Heart right ventricle (tissue), 16 donors: ENCODE data around the gene BCAR3. TPM values are rescaled to one million over a fixed set of nuclear protein-coding genes. Genes with fewer than 3 reads are reported as not detected.
A peak's percentile ranks its signal among the peaks of the same experiment; 100 is the strongest.

Source experiments
- ATAC-seq, 8 donors: fragments of 200-7000 bp; cut with Tn5 transposase; one replicate each; pipeline ENCODE4 v1.9.1; 2020; ENCODE audit warnings: mild to moderate bottlenecking in 8 of 8, moderate library complexity in 8 of 8, moderate number of reproducible peaks in 1 of 8
- DNase-seq, 2 donors: peaks; one replicate each; pipeline ENCODE4 v3.0.0-alpha.2; 2020
- H3K27ac ChIP-seq, 10 donors: fragments of 200-600 bp; sonication (generic) in 2 of 10; one replicate each; pipeline versions ENCODE4 v1.5.0 to v1.8.0; 2020 to 2022; ENCODE audit warnings: mild to moderate bottlenecking in 3 of 10
- H3K27me3 ChIP-seq, 7 donors: fragments of 200-600 bp; one replicate each; pipeline ENCODE4 v1.8.0; 2021 to 2022; ENCODE audit warnings: mild to moderate bottlenecking in 2 of 7
- H3K36me3 ChIP-seq, 9 donors: fragments of 200-600 bp; sonication (generic) in 1 of 9; one replicate each; pipeline versions ENCODE4 v1.5.0 to v1.8.0; 2020 to 2022; ENCODE audit warnings: mild to moderate bottlenecking in 2 of 9
- H3K4me1 ChIP-seq, 9 donors: fragments of 200-600 bp; sonication (generic) in 1 of 9; one replicate each; pipeline versions ENCODE4 v1.5.0 to v1.8.0; 2020 to 2022; ENCODE audit warnings: mild to moderate bottlenecking in 4 of 9
- H3K4me3 ChIP-seq, 10 donors: fragments of 200-600 bp; sonication (generic) in 2 of 10; one replicate each; pipeline versions ENCODE4 v1.5.0 to v1.8.0; 2020 to 2022; ENCODE audit warnings: mild to moderate bottlenecking in 7 of 10, moderate library complexity in 2 of 10
- H3K9me3 ChIP-seq, 11 donors: fragments of 200-600 bp in 10 of 11; sonication (generic) in 2 of 11; one replicate each; pipeline versions ENCODE4 v1.5.0 to v1.8.0; 2013 to 2022; ENCODE audit warnings: mild to moderate bottlenecking in 2 of 11, control low read depth in 1 of 11, moderate library complexity in 1 of 11
- CTCF ChIP-seq, 9 donors: fragments of 200-600 bp; sonication (generic) in 2 of 9; IDR thresholded peaks; one replicate each; pipeline versions ENCODE4 v1.5.0 to v1.8.0; 2021 to 2022; ENCODE audit warnings: antibody characterized with exemption in 9 of 9, mild to moderate bottlenecking in 5 of 9, moderate library complexity in 1 of 9
- WGBS, 2 donors: extraction: QIAGEN DNeasy Blood & Tissue Kit; methylation state at CpG; one replicate each; pipeline ENCODE4 v1.1.7; 2013; ENCODE audit warnings: inconsistent platforms in 1 of 2; 5-methylcytosine and 5-hydroxymethylcytosine counted together
- intact Hi-C, 10 donors: fragments of 100-400 bp; cut with DNase I; formaldehyde crosslinking; loops; one replicate each; pipeline versions ENCODE4 v1.11.1 to v1.14.2; 2022
- polyA plus RNA-seq, 2 donors: library from polyadenylated mRNA; stranded (reverse); fragments of 200-250 nt; gene quantifications; one replicate each; pipeline ENCODE4 v1.2.3, GENCODE V29; 2013
- total RNA-seq, 10 donors: library from RNA; stranded (reverse); fragmentation: NEBNext Ultra II Directional in 3 of 10; extraction: Animal tissue kit (Norgen Biotek cat#: 25700) in 3 of 10; gene quantifications; one replicate each; pipeline versions ENCODE4 v1.2.1 to v1.2.4, GENCODE V29; 2021 to 2023
- donor health status: Arrhythmogenic right ventricular cardiomyopathy.
- donor health status: ischemic (EF 13 %, LVEDD 7.1; RV severe dilation, severe dysfunction).
- donor health status: healthy with polysubstance abuse.
- donor health status: DM: no; HTN: yes; CAD: no.
- donor health status: DM: no; HTN: no; CAD: no.
- donor health status: ischemic (EF 25% LVEDD 6.9; RV normal size, moderate dysfunction).
- donor health status: ischemic (EF 25% LVEDD 5.7; RV mildly dilated, moderate dysfunction).
- donor health status: healthy.
- donor health status: DM: yes; HTN: yes; CAD: no.
- donor health status: Ischemic cardiomyopathy.
- donor health status: ischemic (EF 35%, LVEDD 5.7; RV mildly dilated, moderate dysfunction).
- donor health status: nonischemic (EF 11% LVEDD 7.7; RV severe dilation, severe dysfunction).
- donor health status: DM: yes; HTN: yes; CAD: no.
- donor health status: PGD.
- donor health status: ischemic (EF 29% LVEDD 5.4; RV normal size, mild dysfunction).
- donor health status: nonischemic (EF 23%, LVEDD 6.1; RV moderate dilation, normal function).

The BCAR3 gene
- total and polyA plus RNA-seq, 12 donors: 6.6 to 36.0 (median 15.9) TPM

- Histone ChIP-seq H3K4me3 (peak overlapping the region; percentile 73 to 95 (median 86)), H3K27ac (peak overlapping the region; percentile 78 to 96 (median 90)), H3K9me3 (no peaks in the 10 kb centered on the region), H3K27me3 (peaks cover 0 to 32% (median 0%) of the 10 kb centered on the region in 7 donors), H3K4me1 (peaks cover 13 to 62% (median 48%) of the 10 kb centered on the region in 9 donors), H3K36me3 (no peaks in the 10 kb centered on the region)
- ATAC-seq: peak; percentile 87 to 94 (median 91)
- 6 to 8% methylated on average over 29 of the region's 29 CpGs for WGBS, 2 donors
- DNase-seq: peak; percentile 82 to 86
- intact Hi-C loops: loop anchor here (2.0 to 10.0 kb wide), 8 partner anchors 42 to 243 kb away; no protein-coding TSS in a partner anchor
- peak; percentile 42 to 74 (median 57) for TF ChIP-seq CTCF (IDR thresholded peaks at IDR 0.05)
These were observed 1.1 kb downstream of the BCAR3 start for GRCh38 chr1:93680420-93681100.

GRCh38 chr1:93680076-93680419, 1.6 kb downstream of the BCAR3 start:
- no peaks in the 10 kb centered on the region for H3K36me3 ChIP-seq
- peaks cover 18 to 67% (median 53%) of the 10 kb centered on the region in 9 donors for H3K4me1 ChIP-seq
- H3K9me3 ChIP-seq: no peaks in the 10 kb centered on the region
- no peak for DNase-seq
- no peak for ATAC-seq
- no peak for TF ChIP-seq CTCF (IDR thresholded peaks at IDR 0.05)
- intact Hi-C loops: loop anchor here (2.0 to 10.0 kb wide), 8 partner anchors 42 to 243 kb away; no protein-coding TSS in a partner anchor
- 62 to 69% methylated on average over 5 of the region's 5 CpGs for WGBS, 2 donors
- peak overlapping the region; percentile 8 to 96 (median 90) for H3K27ac ChIP-seq
- H3K27me3 ChIP-seq: peaks cover 0 to 32% (median 0%) of the 10 kb centered on the region in 7 donors
- peak overlapping the region in 9 of 10 donors; percentile 73 to 95 (median 87) for H3K4me3 ChIP-seq

GRCh38 chr1:93679546-93679945, 2.1 kb downstream of the BCAR3 start:
- intact Hi-C loops: loop anchor here in 5 of 10 donors (2.0 to 10.0 kb wide), 4 partner anchors 42 to 115 kb away; no protein-coding TSS in a partner anchor

More at GRCh38 chr1:93679546-93679945, 2.1 kb downstream of the BCAR3 start:
- Histone ChIP-seq H3K4me3 (peak overlapping the region in 2 of 10 donors; percentile 85 to 93), H3K4me1 (peaks cover 23 to 72% (median 58%) of the 10 kb centered on the region in 9 donors), H3K27me3 (peaks cover 0 to 32% (median 0%) of the 10 kb centered on the region in 7 donors), H3K36me3 (peaks cover 0 to 1% (median 0%) of the 10 kb centered on the region in 9 donors), H3K27ac (peak overlapping the region in 8 of 10 donors; percentile 88 to 96 (median 92)), H3K9me3 (no peaks in the 10 kb centered on the region)
- DNase-seq: no peak
- no peak for TF ChIP-seq CTCF (IDR thresholded peaks at IDR 0.05)
- 50 to 67% methylated on average over 4 of the region's 4 CpGs for WGBS, 2 donors
- no peak for ATAC-seq
